ENCODE measurements around the gene BMP7. TPM values are rescaled to one million over a fixed set of nuclear protein-coding genes. Genes with fewer than 3 reads are reported as not detected.
A peak's percentile ranks its signal among the peaks of the same experiment; 100 is the strongest.

The BMP7 gene
- polyA plus RNA-seq, 1 donor = 4.6 TPM

- DNase-seq = no peak
Observed at GRCh38 chr20:57225830-57226229, 40.6 kb downstream of the BMP7 start.

- no peak for DNase-seq
Observed at GRCh38 chr20:57225197-57225733, 41.2 kb downstream of the BMP7 start.

- DNase-seq = peak; percentile 68
Observed at GRCh38 chr20:57224641-57225138, 41.8 kb downstream of the BMP7 start.

DNA sequence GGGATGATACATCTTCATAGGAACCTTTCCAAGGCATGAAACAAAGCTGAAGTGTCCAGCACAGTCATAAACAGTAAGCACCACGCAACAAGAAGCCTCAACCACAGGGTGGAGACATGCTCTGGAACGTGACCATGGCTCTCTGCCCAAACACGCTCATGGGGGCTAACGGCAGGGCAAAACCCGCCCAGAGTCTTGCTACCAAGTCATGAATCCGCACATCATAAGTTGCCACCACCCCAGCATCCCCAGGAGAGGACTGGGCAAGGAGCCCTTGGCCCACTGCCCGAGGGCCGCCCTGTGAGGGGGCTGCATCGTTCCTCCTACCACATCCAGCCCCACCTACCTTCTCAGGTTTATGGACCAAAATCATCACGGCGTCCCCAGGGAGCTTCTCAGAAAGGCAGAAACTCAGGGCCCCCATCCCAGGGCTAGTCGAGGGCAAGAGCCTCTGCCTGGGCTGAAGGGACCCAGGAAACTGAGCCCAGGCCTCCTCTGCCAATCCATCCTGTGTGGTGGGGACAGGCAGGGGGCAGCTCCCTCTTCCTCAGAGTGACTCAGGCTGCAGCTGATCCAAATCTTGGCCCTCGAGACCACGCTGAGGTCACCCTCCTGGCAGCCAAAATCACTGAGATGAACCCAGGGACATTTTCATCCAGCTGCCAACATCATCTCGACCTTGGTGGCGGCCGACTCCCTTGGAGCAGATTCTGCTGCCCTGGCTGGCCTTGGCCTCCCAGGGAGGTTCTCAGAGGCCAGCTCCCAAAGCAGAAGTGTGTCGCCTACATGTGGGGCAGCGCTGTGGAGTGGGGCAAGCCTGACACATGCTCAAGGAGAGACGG lies 42.6 kb downstream of the BMP7 start:
- peak; percentile 62 for DNase-seq

DNA sequence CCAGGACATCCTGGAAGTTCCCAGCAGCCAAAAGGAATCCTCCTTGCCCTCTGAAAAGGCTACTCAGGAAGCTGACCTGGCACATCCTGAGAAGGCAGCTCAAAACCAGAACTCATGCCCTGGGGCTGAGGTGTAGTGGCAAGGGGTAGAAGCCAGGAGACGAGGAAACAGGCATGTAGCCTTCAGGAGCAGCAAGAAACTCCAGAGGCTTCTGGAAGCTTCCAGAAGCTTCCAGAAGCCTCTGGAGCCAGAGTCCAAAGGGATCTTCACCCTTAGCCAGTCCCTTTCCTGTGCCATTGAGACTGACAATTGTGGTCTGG lies 43.9 kb downstream of the BMP7 start:
- DNase-seq = no peak

GRCh38 chr20:57221916-57222630 lies 44.4 kb downstream of the BMP7 start:
- DNase-seq = no peak

DNA sequence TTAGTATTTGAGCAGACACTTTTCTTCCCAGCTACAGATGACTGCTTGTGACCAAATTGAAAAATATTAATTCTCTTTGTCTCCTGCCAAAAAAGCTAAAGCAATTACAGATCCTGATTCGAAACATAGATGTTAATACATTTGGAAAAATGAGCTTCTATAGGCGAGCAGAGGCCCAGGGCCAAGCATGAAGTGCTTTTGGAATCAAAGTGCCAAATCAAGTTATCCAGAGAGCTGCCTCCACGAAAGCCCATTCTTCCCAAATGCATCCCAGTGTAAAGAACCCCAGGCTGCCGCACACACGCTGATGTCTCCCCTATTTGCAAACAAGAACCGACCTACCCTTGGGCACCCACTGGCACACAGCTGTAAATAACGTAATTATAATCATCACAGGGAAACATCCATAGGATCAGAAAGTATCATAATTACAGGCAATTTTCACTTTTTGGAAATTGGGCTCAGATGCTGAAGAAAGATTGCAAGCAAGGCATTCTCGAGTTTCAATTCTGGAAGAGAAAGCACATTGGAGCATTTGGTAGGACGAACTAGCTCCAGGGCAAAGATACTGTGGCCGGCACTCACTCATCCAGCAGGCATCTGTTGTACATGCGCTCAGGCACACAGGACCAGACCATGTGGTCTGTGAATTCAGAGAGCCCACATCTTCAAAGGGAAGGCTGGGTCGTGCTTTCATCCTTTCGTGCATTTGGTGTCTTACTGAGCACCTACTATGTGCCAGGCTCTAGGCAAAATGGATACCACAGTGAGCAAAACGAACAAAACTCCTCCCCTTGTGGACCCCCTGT lies 45.9 kb downstream of the BMP7 start:
- no peak for DNase-seq

GRCh38 chr20:57219071-57219677 lies 47.3 kb downstream of the BMP7 start:
- no peak for DNase-seq

DNA sequence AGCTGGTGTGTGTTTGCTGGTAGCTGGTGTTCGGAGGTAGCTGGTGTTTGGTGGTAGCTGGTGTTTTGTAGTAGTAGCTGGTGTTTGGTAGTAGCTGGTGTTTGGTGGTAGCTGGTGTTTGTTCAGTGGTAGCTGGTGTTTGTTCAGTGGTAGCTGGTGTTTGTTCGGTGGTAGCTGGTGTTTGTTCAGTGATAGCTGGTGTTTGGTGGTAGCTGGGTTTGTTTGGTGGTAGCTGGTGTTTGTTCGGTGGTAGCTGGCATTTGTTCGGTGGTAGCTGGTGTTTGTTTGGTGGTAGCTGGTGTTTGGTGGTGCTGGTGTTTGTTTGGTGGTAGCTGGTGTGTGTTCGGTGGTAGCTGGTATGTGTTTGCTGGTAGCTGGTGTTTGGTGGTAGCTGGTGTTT lies 48.0 kb downstream of the BMP7 start:
- DNase-seq = no peak

DNA sequence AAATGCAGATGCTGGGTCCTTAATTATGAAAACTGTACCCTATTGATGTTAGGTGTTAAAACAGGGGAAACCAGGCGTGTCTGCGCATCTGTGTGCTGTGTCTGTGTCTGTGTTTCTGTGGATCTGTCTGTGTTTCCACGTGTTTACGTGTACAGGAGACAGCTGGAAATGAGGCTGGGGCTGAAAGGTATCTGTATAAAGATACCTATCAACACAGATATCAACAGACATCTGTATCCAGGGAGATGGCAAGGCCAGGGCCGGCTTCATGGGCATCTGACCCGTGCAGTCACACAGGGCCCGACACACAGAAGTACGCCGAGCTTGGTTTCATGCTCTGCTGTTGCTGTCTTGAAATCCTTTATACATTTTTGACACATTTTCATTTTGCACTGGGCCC lies 48.6 kb downstream of the BMP7 start:
- DNase-seq = no peak

GRCh38 chr20:57216669-57217068 lies 49.8 kb downstream of the BMP7 start:
- DNase-seq = no peak

DNA sequence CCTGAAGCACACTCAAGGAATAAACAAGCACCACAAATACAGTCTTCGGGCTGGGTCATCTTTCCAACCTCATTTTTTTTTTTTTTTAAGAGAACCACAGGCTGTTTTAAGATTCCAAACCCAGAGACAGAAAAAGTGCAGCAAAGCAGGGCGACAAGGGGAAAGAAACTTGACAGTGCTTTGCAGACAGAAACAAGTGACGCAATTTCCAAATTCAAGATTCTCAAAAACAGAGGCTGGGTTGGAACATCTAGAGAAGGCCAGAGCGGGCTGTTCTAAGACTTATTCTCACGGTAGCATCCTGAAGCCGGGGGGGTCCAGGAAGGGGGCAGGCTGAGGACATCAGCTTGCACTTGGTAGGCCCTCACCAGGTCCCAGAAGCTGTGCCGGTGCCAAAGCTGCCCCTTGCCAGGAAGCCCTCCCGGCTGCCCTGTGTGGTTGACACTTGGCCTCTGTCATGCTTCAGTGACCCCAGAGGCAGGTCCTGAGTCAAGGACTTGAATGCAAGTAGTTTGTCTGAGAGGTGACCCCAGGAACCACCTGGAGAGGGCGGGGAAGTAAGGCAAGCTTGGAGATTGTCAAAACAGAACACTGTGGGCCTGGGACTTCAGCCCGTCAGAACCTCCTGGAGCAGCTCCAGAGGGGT lies 50.5 kb downstream of the BMP7 start:
- no peak for DNase-seq

DNA sequence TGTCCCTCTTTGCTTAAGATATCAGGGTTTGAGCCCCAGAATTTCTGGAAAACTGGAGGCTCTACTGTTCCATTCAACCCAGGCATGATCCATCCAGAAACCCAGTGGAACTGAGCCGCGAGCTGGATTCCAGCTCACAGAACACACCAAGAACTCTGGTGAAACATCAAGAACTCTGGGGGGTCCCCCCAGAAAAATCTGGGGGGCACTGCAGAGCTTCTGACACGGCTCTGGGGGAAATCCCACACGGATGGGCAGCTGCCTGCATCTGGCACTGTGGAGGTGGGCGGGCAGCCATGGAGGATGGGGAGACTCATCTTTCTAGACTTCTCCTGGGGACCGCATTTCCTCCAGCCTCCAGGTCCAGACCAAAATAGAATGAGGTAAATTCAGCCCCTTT lies 51.0 kb downstream of the BMP7 start:
- DNase-seq = no peak

DNA sequence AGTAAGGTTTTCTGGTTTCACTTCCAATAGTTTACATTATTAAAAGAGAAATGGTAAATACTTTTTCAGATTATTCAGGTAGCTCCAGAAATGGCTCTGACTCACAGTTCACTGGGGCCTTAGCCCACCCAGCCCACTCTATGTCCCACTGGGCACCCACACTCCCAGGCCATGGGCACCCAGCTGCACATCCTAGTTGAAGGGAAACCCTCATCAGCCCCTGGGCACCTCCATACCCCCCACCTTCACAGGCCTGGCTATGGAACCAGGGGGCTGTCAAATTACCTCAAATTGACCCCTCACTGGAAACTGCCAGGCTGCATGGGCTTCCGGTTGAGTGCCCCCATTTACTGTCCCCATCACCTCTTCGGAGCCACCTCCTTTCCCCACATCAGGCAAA lies 51.5 kb downstream of the BMP7 start:
- no peak for DNase-seq

DNA sequence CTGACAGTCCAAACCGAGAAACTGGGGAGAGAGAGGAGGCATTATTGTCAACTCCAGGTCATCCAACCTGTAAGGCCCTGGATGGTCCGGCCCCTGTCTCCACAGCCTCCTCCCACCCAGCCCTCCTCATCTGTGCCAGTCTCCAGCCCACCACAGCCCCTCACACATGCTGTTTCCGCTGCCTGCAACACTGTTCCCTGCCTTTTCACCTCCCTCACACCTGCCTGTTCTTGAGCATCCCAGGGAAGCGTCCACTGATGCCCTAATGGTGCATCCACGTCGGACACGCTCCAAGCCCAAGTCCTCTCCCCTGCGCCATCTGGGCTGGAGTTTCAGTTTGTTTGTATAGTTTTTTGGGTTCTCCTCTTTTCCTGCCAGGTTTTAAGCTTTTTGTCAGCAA lies 52.0 kb downstream of the BMP7 start:
- no peak for DNase-seq

DNA sequence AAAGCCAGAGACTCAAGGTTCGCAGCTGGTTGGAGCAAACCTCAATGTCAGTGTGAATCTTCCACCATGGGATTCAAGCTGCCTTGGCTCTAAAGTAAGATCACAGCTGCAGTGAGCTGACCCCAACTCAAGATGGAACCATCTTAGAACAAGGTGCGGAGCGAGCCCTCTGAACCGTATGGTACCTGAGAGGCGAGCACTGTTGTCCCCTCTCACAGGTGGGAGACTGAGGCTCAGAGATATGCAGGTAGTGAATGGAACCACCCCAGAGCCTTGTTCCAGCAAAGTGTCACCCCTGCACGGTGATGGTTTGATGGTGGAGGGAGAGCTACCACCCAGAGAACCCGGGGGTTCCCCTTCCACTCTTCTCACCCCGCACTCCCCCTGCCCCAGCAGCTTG lies 52.5 kb downstream of the BMP7 start:
- no peak for DNase-seq

GRCh38 chr20:57213291-57213690 lies 53.1 kb downstream of the BMP7 start:
- no peak for DNase-seq

GRCh38 chr20:57212534-57213276 lies 53.7 kb downstream of the BMP7 start:
- DNase-seq = peak; percentile 88

DNA sequence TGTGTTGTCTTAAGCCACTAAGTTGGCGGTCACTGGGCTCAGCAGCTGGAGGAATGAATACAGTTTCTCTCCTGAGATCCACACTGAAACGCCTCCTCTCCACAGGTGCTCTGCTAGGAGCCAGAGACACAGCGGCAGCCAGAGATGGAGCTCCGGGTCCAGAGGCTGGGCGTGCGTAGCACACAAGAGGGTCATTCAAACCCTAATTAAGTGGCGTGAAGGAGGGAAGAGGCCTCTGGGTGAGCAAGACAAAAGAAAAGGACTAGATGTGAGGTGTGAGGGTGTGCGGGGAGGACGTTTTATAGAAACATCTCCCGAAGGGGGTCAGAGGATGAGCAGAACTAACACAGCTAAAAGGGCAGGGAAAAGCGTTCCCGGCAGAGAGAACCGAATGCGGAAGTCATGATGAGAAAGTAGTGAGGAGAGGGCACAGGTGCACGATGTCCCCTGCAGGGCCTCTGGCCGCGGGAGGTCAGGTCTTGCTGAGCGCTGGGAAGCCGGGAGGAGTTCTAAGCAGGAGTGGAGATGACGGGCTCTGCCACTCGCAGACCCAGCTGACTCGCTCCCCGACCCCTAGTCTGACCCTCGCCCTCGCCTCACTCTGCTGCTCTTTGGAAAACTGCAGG lies 54.4 kb downstream of the BMP7 start:
- DNase-seq = peak; percentile 47

DNA sequence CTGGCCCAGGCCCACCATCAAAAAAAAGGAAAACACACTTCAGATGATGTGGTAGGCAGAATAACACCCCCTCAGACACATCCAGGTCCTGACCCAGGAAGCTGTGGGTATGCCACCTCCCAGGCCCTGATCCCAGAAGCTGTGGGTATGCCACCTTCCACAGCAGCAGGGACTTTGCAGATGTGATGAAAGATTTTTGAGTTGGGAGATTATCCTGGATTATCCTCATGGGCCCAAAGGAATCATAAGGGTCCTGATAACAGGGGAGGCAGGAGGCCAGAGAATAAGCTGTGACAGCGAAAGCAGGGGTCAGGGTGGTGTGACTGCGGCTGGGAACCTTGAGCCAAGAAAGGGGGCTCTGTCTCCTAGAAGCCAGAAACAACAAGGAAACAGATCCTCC lies 55.0 kb downstream of the BMP7 start:
- no peak for DNase-seq

GRCh38 chr20:57210911-57211280 lies 55.5 kb downstream of the BMP7 start:
- no peak for DNase-seq

Data from hindlimb muscle (tissue), 1 donor.